ENCODE data around the gene MPP4.
A peak's percentile ranks its signal among the peaks of the same experiment; 100 is the strongest.

MPP4 gene

GRCh38 chr2:201621293-201621999 lies 77.0 kb downstream of the MPP4 start:
- DNase-seq (ENCODE audit: low read depth): peak; percentile 73
- H3K4me3 ChIP-seq (ENCODE audit: low read depth, low read length): no peak overlapping the region
- TF ChIP-seq CTCF (conservative IDR thresholded peaks at IDR 0.05; ENCODE audit: low read depth, low read length): no peak

- peak overlapping the region; percentile 49 for H3K4me3 ChIP-seq (ENCODE audit: low read depth, low read length)
- peak; percentile 90 for DNase-seq (ENCODE audit: low read depth)
- peak; percentile 49 for TF ChIP-seq CTCF (conservative IDR thresholded peaks at IDR 0.05; ENCODE audit: low read depth, low read length)
Measured at GRCh38 chr2:201618744-201619662, 79.4 kb downstream of the MPP4 start.

DNA sequence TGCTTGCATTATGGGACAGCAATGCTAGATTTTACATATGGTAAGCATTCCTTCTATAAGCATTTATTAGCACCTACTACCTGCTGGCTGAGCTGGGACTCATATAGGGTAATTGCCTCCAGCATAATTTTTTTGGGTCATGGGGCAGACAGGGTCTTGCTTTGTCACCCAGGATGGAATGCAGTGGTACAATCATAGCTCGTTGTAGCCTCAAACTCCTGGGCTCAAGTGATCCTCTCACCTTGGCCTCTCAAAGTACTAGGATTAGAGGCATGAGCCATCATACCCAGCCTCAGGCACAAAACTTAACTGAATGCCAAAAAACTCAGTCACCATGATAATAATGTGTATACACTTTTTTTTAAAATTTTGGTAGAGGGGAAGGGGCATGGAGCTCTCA lies 90.4 kb downstream of the MPP4 start:
- TF ChIP-seq CTCF (conservative IDR thresholded peaks at IDR 0.05; ENCODE audit: low read depth, low read length): no peak
- no peak for DNase-seq (ENCODE audit: low read depth)
- H3K4me3 ChIP-seq (ENCODE audit: low read depth, low read length): no peak overlapping the region

DNA sequence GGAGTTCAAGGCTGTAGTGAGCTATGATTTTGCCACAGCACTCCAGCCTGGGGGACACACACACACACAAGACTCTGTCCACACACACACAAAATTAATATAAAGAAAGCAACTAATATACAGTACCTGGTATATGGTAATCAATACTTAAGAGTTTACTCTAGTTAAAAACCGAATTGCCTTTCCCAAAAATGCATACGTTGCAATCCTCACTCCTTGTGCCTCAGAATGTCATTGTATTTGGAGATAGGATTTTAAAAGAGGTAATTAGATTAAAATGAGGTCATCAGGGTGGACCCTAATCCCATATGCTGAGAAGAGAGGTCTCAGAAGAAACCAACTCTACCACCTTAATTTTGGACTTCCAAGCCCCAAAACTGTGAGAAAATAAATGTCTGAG lies 90.9 kb downstream of the MPP4 start:
- no peak for TF ChIP-seq CTCF (conservative IDR thresholded peaks at IDR 0.05; ENCODE audit: low read depth, low read length)
- no peak overlapping the region for H3K4me3 ChIP-seq (ENCODE audit: low read depth, low read length)
- no peak for DNase-seq (ENCODE audit: low read depth)

DNA sequence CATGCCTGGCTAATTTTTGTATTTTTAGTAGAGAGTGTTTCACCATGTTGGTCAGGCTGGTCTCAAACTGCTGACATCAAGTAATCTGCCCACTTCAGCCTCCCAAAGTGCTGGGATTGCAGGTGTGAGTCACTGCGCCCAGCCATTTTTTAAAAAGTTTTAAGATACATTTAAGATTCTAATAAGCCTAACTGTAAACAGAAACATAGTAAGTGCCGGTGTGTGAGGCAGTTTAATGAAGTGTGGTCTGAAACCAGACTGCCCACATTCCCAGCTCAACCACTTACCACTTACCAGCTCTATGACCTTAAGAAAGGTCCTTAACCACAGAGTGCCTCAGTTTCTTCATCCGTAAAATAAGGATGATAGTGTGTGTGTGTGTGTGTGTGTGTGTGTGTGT lies 97.5 kb downstream of the MPP4 start:
- H3K4me3 ChIP-seq (ENCODE audit: low read depth, low read length): no peak overlapping the region
- TF ChIP-seq CTCF (conservative IDR thresholded peaks at IDR 0.05; ENCODE audit: low read depth, low read length): no peak
- DNase-seq (ENCODE audit: low read depth): no peak

- no peak overlapping the region for H3K4me3 ChIP-seq (ENCODE audit: low read depth, low read length)
Measured at GRCh38 chr2:201597397-201597796, 101.0 kb downstream of the MPP4 start.

More at GRCh38 chr2:201597397-201597796, 101.0 kb downstream of the MPP4 start:
- no peak for DNase-seq (ENCODE audit: low read depth)
- TF ChIP-seq CTCF (conservative IDR thresholded peaks at IDR 0.05; ENCODE audit: low read depth, low read length): no peak
